ENCODE measurements around the gene ATG9B.

Gene ATG9B

DNA sequence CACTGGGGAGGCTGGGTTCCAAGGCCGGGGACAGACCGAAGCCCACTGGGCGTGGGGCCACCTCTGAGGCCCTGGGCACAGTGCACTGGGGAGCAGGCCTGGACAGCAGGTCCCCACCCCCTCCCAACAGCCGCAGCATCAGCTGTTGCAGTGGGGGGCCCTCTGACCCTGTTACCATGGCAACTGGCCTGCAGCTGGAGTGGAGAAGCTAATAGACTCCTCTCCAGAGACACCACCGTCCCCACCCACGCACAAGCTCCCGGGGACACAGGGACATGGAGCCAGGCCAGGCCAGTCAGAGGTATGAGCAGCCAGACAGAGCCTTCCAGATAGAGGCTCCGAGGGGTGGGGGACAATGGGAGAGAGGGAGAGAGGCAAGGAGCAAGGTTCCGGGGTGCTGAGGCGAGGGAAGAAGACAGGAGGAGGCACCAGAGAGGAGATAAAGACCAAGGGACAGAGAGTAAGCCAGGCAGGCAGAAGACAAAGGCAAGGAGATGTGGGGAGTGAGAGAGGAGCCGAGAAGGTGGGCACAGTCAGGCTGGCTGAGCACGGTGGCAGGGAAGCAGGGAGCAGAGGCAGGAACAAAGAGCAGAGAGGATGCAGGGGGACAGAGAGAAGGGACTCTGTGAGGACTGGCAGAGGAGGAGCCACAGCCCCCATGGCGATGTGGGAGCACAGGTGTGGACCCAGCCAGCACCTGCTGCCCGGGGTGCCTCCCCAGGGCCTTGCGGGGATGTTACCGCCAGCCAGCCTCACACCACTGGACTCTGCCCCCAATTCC, 52.9 kb downstream of the ATG9B start:
- no peak for TF ChIP-seq ISL1 (CRISPR knock-in tag; IDR thresholded peaks at IDR 0.05)
- TF ChIP-seq TSHZ2 (CRISPR knock-in tag; IDR thresholded peaks at IDR 0.05), result peak; percentile 56; the same call in 1 of the 2 replicates
- peak; percentile 11 for ATAC-seq

GRCh38 chr7:150970424-150970823, 53.9 kb downstream of the ATG9B start:
- no peak for TF ChIP-seq GLIS3 (CRISPR knock-in tag; IDR thresholded peaks at IDR 0.05)
- no peak for TF ChIP-seq TSHZ2 (CRISPR knock-in tag; IDR thresholded peaks at IDR 0.05)
- no peak for TF ChIP-seq ISL1 (CRISPR knock-in tag; IDR thresholded peaks at IDR 0.05)
- no peak for TF ChIP-seq PATZ1 (CRISPR knock-in tag; IDR thresholded peaks at IDR 0.05; ENCODE audit: borderline replicate concordance)
- no peak for TF ChIP-seq ZNF565 (CRISPR knock-in tag; conservative IDR thresholded peaks at IDR 0.05; ENCODE audit: low read depth)
- no peak for TF ChIP-seq OSR1 (CRISPR knock-in tag; IDR thresholded peaks at IDR 0.05)
- no peak for TF ChIP-seq BACH2 (CRISPR knock-in tag; IDR thresholded peaks at IDR 0.05; ENCODE audit: borderline replicate concordance)
- no peak for TF ChIP-seq ZNF70 (CRISPR knock-in tag; IDR thresholded peaks at IDR 0.05)
- TF ChIP-seq CSDC2 (CRISPR knock-in tag; IDR thresholded peaks at IDR 0.05), result no peak
- no peak for TF ChIP-seq ZFP3 (CRISPR knock-in tag; IDR thresholded peaks at IDR 0.05)
- no peak for TF ChIP-seq POU6F1 (CRISPR knock-in tag; IDR thresholded peaks at IDR 0.05; ENCODE audit: borderline replicate concordance, low read depth)
- TF ChIP-seq ESRRG (CRISPR knock-in tag; IDR thresholded peaks at IDR 0.05), result no peak
- no peak for TF ChIP-seq ZNF8 (CRISPR knock-in tag; IDR thresholded peaks at IDR 0.05)
- no peak for TF ChIP-seq ZC3H10 (CRISPR knock-in tag; IDR thresholded peaks at IDR 0.05)
- TF ChIP-seq, protein P1, sequence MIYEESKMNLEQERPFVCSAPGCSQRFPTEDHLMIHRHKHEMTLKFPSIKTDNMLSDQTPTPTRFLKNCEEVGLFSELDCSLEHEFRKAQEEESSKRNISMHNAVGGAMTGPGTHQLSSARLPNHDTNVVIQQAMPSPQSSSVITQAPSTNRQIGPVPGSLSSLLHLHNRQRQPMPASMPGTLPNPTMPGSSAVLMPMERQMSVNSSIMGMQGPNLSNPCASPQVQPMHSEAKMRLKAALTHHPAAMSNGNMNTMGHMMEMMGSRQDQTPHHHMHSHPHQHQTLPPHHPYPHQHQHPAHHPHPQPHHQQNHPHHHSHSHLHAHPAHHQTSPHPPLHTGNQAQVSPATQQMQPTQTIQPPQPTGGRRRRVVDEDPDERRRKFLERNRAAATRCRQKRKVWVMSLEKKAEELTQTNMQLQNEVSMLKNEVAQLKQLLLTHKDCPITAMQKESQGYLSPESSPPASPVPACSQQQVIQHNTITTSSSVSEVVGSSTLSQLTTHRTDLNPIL (CRISPR knock-in tag; IDR thresholded peaks at IDR 0.05; ENCODE audit: low read depth), result no peak
- TF ChIP-seq SNAI2 (CRISPR knock-in tag; IDR thresholded peaks at IDR 0.05), result no peak

GRCh38 chr7:150969475-150969874, 54.8 kb downstream of the ATG9B start:
- ATAC-seq, result no peak
- TF ChIP-seq, protein P2, sequence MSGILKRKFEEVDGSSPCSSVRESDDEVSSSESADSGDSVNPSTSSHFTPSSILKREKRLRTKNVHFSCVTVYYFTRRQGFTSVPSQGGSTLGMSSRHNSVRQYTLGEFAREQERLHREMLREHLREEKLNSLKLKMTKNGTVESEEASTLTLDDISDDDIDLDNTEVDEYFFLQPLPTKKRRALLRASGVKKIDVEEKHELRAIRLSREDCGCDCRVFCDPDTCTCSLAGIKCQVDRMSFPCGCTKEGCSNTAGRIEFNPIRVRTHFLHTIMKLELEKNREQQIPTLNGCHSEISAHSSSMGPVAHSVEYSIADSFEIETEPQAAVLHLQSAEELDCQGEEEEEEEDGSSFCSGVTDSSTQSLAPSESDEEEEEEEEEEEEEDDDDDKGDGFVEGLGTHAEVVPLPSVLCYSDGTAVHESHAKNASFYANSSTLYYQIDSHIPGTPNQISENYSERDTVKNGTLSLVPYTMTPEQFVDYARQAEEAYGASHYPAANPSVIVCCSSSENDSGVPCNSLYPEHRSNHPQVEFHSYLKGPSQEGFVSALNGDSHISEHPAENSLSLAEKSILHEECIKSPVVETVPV (CRISPR knock-in tag; IDR thresholded peaks at IDR 0.05), result no peak
- no peak for TF ChIP-seq POU6F1 (CRISPR knock-in tag; IDR thresholded peaks at IDR 0.05; ENCODE audit: borderline replicate concordance, low read depth)
- no peak for TF ChIP-seq ZFP3 (CRISPR knock-in tag; IDR thresholded peaks at IDR 0.05)
- TF ChIP-seq ISL1 (CRISPR knock-in tag; IDR thresholded peaks at IDR 0.05), result no peak
- TF ChIP-seq TSHZ2 (CRISPR knock-in tag; IDR thresholded peaks at IDR 0.05), result no peak
- TF ChIP-seq TOX (CRISPR knock-in tag; IDR thresholded peaks at IDR 0.05; ENCODE audit: borderline replicate concordance), result no peak
- no peak for TF ChIP-seq BACH2 (CRISPR knock-in tag; IDR thresholded peaks at IDR 0.05; ENCODE audit: borderline replicate concordance)
- TF ChIP-seq ESRRG (CRISPR knock-in tag; IDR thresholded peaks at IDR 0.05), result no peak
- TF ChIP-seq PPARA (CRISPR knock-in tag; IDR thresholded peaks at IDR 0.05; ENCODE audit: borderline replicate concordance), result no peak

More at GRCh38 chr7:150970424-150970823, 53.9 kb downstream of the ATG9B start:
- ATAC-seq, result no peak

Measured in SK-N-SH treated with all-trans-retinoic acid at 6 μM for 48 hours (cell line).